GM23338 (cell line): ENCODE data around the gene RNASE8. TPM values are rescaled to one million over a fixed set of nuclear protein-coding genes. Genes with fewer than 3 reads are reported as not detected.

Experiments
- ATAC-seq: fragments of 200-7000 bp; cut with Tn5 transposase; 3 replicates; pipeline ENCODE4 v1.9.1; 2020
- DNase-seq: peaks from one replicate; pipeline ENCODE4 v3.0.0-alpha.2; 2015; ENCODE audit warnings: low spot score
- H2AFZ ChIP-seq: fragments of 200-600 bp; sonication (generic); 2 replicates; pipeline ENCODE4 v1.8.0; 2016; ENCODE audit warnings: antibody characterized with exemption, mild to moderate bottlenecking, moderate library complexity
- H3F3A ChIP-seq: fragments of 200-600 bp; sonication (generic); replicated peaks from 2 replicates; pipeline ENCODE4 v1.8.0; 2017; ENCODE audit warnings: antibody characterized with exemption, mixed run types, low read depth
- H3K27ac ChIP-seq: fragments of 200-600 bp; sonication (generic); 2 replicates; pipeline ENCODE4 v1.6.1; 2016; ENCODE audit warnings: low read depth
- H3K27me3 ChIP-seq: fragments of 200-600 bp; sonication (generic); 2 replicates; pipeline ENCODE4 v1.8.0; 2016; ENCODE audit warnings: mild to moderate bottlenecking, mixed run types, moderate library complexity; ENCODE audit not compliant: insufficient read depth
- H3K36me3 ChIP-seq: fragments of 200-600 bp; sonication (generic); 2 replicates; pipeline ENCODE4 v1.8.0; 2016; ENCODE audit warnings: mild to moderate bottlenecking; ENCODE audit not compliant: insufficient read depth
- H3K4me1 ChIP-seq: fragments of 200-600 bp; sonication (generic); 2 replicates; pipeline ENCODE4 v1.8.0; 2016; ENCODE audit warnings: mild to moderate bottlenecking, moderate library complexity; ENCODE audit not compliant: insufficient read depth
- H3K4me2 ChIP-seq: fragments of 200-600 bp; sonication (generic); 2 replicates; pipeline ENCODE4 v1.7.1; 2017; ENCODE audit warnings: mixed run types
- H3K4me3 ChIP-seq: fragments of 200-600 bp; sonication (generic); 2 replicates; pipeline ENCODE4 v1.6.1; 2016; ENCODE audit warnings: mixed run types
- H3K79me2 ChIP-seq: fragments of 200-600 bp; sonication (generic); replicated peaks from 2 replicates; pipeline ENCODE4 v1.8.0; 2017; ENCODE audit warnings: mild to moderate bottlenecking; ENCODE audit not compliant: insufficient read depth
- H3K9me2 ChIP-seq: fragments of 200-600 bp; sonication (generic); 2 replicates; pipeline ENCODE4 v1.8.0; 2017; ENCODE audit not compliant: insufficient read depth
- H4K20me1 ChIP-seq: fragments of 200-600 bp; sonication (generic); replicated peaks from 2 replicates; pipeline ENCODE4 v1.8.0; 2017; ENCODE audit warnings: mild to moderate bottlenecking; ENCODE audit not compliant: insufficient read depth
- H3K27ac Mint-ChIP-seq: 2 replicates; pipeline ENCODE4 v1.8.0; 2020; ENCODE audit warnings: inconsistent platforms, mild to moderate bottlenecking, moderate library complexity, mixed read lengths
- H3K27me3 Mint-ChIP-seq: 3 replicates; pipeline ENCODE4 v1.8.0; 2022; ENCODE audit warnings: low read depth, mild to moderate bottlenecking, moderate library complexity, mixed read lengths, inconsistent platforms; ENCODE audit not compliant: insufficient read depth, poor library complexity
- H3K36me3 Mint-ChIP-seq: 3 replicates; pipeline ENCODE4 v1.8.0; 2021; ENCODE audit warnings: low read depth, mild to moderate bottlenecking, inconsistent platforms, moderate library complexity, mixed read lengths
- H3K4me1 Mint-ChIP-seq: 3 replicates; pipeline ENCODE4 v1.8.0; 2020; ENCODE audit warnings: mild to moderate bottlenecking, inconsistent platforms, mixed read lengths
- H3K4me3 Mint-ChIP-seq: 3 replicates; pipeline ENCODE4 v1.8.0; 2021; ENCODE audit warnings: moderate library complexity, mild to moderate bottlenecking, inconsistent platforms, mixed read lengths
- H3K9me3 Mint-ChIP-seq: 3 replicates; pipeline ENCODE4 v1.8.0; 2020; ENCODE audit warnings: moderate library complexity, mild to moderate bottlenecking, inconsistent platforms, mixed read lengths
- CTCF ChIP-seq, 2 experiments: fragments of 200-600 bp in 1 of 2; sonication (generic) in 1 of 2; conservative IDR thresholded peaks; 2 replicates each; pipeline versions ENCODE4 v1.5.1 to v1.6.1; 2016 to 2017; ENCODE audit warnings: antibody characterized with exemption in 2 of 2, low read depth in 2 of 2, mild to moderate bottlenecking in 2 of 2, moderate library complexity in 1 of 2
- EZH2phosphoT487 ChIP-seq: fragments of 200-600 bp; sonication (generic); IDR thresholded peaks from one replicate; pipeline ENCODE4 v1.8.1; 2018; ENCODE audit warnings: antibody characterized with exemption; ENCODE audit not compliant: unreplicated experiment
- ZNF114 ChIP-seq: fragments of 250-450 bp; sonication (Bioruptor Pico); IDR thresholded peaks from 2 replicates; pipeline ENCODE4 v1.5.0; 2020; ENCODE audit warnings: mild to moderate bottlenecking, moderate library complexity
- ZNF462 ChIP-seq: fragments of 250-450 bp; sonication (Bioruptor Pico); IDR thresholded peaks from 2 replicates; pipeline ENCODE4 v1.5.0; 2020; ENCODE audit warnings: mild to moderate bottlenecking, moderate library complexity
- polyA plus RNA-seq: library from polyadenylated mRNA; unstranded; fragments of >200 nt; fragmentation: Nextera tagmentation; extraction: Ambion mirVana; gene quantifications from 2 replicates; pipeline ENCODE4 v1.2.1, GENCODE V29; 2016
- total RNA-seq: library from RNA; depleted of rRNA; stranded (reverse); fragments of >200 nt; shearing (Covaris generic); gene quantifications from 2 replicates; pipeline ENCODE4 v1.2.3, GENCODE V29; 2014

The RNASE8 gene
- total and polyA plus RNA-seq, 2 experiments from 2014 or later, result not detected

GRCh38 chr14:21039585-21040369, 17.8 kb upstream of the RNASE8 start:
- Histone ChIP-seq H3K4me1 (peaks cover 10% of the 10 kb centered on the region), H2AFZ (peak overlapping the region; percentile 33), H3K4me2 (peak overlapping the region; percentile 44), H3K79me2 (no peaks in the 10 kb centered on the region), H3F3A (no peaks in the 10 kb centered on the region), H4K20me1 (no peaks in the 10 kb centered on the region), H3K27ac (no peak overlapping the region), H3K36me3 (no peaks in the 10 kb centered on the region), H3K4me3 (0 out of 2 replicates have a peak overlapping the region, but pooled peaks have one; percentile 12), H3K9me2 (no peaks in the 10 kb centered on the region), H3K27me3 (no peaks in the 10 kb centered on the region)
- ATAC-seq, result peak; percentile 82
- peaks cover 26% of the 10 kb centered on the region for H3K4me1 Mint-ChIP-seq
- H3K36me3 Mint-ChIP-seq, result no peaks in the 10 kb centered on the region; the same call in 2 of the 3 replicates
- peak; percentile 90 for DNase-seq
- peaks cover 16% of the 10 kb centered on the region for H3K27me3 Mint-ChIP-seq
- TF ChIP-seq CTCF (conservative IDR thresholded peaks at IDR 0.05; ENCODE audit: low read depth in 2 of 2) (peak; percentile 77), ZNF114 (CRISPR knock-in tag) (no peak), EZH2phosphoT487 (no peak), ZNF462 (CRISPR knock-in tag) (no peak)
- no peaks in the 10 kb centered on the region; the same call in 2 of the 3 replicates for H3K9me3 Mint-ChIP-seq
- H3K27ac Mint-ChIP-seq, result peak overlapping the region; percentile 33
- peak overlapping the region; percentile 33; the same call in 1 of the 3 replicates for H3K4me3 Mint-ChIP-seq
